Hematopoietic multipotent progenitor cell treated with erythropoietin and hydrocortisone succinate and interleukin-3 and kit ligand, for 6 days (in vitro differentiated cells): Measurements from ENCODE around the gene HSD11B2.

Source experiments
- DNase-seq: peaks from one replicate; pipeline ENCODE4 v3.0.0-alpha.2; 2015

The HSD11B2 gene

GRCh38 chr16:67415872-67416793 is 14.8 kb upstream of the HSD11B2 start, which contains the start of gene ZDHHC1:
Gene ZDHHC1, minus strand, starts transcription at chr16:67416477. Its CDS starts 8,702 bp downstream, at chr16:67407775.
- DNase-seq, result peak; percentile 55

- DNase-seq, result peak; percentile 47
These were observed 13.4 kb upstream of the HSD11B2 start for GRCh38 chr16:67417333-67418061.

DNA sequence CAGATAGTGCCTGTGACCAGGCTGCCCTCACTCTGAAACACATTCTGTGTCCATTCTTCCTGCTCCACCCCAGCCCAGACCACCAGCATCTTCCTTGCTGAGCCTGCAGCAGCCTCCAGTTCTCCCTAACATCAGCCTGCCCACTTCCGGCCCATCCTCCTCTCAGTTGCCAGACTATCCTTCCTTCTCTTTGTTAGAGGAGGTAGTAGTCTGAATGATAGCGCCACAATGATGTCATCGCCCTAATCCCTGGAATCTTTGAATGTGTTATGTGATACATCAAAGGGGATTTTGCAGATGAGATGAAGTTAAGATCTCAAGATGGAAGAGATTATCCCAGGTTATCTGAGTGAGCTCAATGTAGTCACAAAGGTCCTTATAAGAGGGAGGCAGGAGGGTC is 11.4 kb upstream of the HSD11B2 start:
- DNase-seq, result no peak

DNA sequence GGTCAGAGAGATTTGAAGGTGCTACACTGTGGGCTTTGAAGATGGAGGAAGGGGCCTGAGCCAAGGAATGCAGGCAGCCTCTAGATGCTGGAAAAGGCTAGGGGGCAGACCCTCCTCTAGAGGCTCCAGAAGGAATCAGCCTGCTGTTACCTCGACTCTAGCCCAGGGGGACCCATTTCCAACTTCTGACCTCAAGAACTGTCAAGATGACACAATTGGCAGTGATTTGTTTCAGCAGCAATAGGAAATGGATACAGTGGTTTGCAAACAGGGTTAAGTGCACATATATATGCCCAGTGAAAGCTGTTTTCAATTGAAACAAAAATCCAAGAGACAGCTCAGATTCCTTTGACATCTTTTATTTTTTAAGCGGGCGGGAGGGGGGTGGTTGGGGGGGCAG is 11.0 kb upstream of the HSD11B2 start:
- DNase-seq, result no peak

GRCh38 chr16:67421030-67421429 is 9.9 kb upstream of the HSD11B2 start:
- no peak for DNase-seq

DNA sequence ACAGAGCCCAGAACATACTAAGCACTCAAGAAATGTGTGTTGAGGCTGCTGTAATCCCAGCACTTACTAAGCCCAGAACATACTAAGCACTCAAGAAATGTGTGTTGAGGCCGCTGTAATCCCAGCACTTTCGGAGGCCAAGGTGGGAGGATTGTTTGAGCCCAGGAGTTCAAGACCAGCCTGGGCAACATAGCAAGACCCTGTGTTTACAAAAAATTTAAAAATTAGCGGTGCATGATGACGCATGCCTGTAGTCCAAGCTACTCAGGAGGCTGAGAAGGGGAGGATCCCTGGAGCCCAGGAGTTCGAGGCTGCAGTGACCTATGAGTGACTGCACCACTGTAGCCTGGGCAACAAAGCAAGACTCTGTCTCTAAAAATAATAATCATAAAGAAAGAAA is 7.9 kb upstream of the HSD11B2 start:
- no peak for DNase-seq

GRCh38 chr16:67423611-67424260 is 7.2 kb upstream of the HSD11B2 start:
- no peak for DNase-seq

- DNase-seq, result no peak
These were observed 6.7 kb upstream of the HSD11B2 start for GRCh38 chr16:67424261-67424615.

DNA sequence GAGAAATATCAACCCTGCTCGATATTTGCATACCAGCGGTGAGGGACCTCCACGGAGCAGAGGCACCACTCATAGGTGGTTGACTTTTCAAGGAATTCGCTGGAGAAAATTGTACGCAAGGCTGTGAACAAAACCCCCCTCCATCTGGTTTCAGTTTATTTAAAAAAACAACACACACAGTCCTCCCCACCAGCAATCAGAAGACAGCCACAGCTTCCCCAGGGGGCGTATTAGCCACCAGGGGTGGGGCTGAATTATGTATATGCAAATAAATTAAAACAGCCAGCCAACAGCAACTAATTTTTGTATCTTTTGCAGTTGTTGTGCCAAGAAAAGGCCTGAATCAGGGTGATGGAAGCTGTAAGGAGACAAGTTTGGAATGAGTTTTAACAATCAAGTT is 5.9 kb upstream of the HSD11B2 start:
- DNase-seq, result no peak

DNA sequence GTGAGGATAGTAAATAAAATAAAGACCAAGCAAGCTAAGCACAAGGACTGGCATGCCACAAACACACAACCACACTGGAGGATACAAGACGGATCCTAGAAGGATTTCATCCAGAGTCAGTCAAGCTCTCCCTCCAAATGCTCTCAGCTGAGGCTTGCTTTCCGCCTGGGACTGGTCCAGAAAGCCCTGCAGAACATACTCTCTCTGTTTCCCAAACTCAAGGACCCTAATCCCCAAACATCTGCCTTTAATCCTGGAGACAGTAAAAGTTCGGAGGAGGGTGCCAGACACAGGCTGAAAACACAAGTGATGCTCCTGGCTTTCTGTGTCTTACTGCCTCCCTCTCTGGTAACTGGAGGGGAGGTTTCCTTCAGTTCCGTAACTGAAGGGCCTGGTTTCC is 5.3 kb upstream of the HSD11B2 start:
- DNase-seq, result no peak

- no peak for DNase-seq
These were observed 4.9 kb upstream of the HSD11B2 start for GRCh38 chr16:67426022-67426421.

- no peak for DNase-seq
These were observed 4.0 kb upstream of the HSD11B2 start for GRCh38 chr16:67426950-67427349.

GRCh38 chr16:67428146-67428731 is 2.7 kb upstream of the HSD11B2 start:
- DNase-seq, result peak; percentile 84

DNA sequence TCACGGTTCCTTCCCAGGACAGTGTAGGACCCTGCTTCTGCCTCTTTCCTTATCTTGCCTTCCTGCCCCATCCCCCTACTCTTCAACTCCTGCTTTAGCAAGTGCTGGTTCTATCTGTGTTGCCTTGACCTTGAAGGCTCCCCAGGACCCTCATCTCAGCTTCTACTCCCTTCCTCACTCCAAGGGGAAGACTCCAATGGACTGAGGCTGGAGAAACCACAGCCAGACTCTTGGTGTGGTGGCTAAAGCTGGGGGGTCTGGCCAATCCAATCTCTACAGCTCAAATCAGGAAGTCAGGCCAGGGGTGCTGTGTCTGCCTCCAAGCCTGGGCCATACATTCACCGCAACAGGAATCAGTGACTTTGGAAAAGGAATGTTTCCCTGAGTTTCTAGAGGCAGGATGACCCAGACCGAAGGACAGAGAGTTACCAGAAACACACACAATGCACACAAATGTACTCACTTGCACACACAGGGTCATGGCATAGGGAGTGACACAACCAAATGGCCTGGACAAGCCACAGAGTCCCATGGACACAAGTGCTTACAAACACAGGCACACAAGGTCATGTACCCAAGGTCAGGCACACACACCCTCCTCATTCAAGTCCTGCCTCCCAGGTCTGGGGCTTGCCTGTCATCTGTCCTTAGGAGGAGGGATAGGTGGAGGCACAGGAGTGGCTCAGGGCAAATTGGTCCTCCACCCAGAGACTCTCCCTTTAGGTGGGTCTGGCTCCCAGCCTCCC is 1.7 kb upstream of the HSD11B2 start:
- no peak for DNase-seq

- DNase-seq, result no peak
These were observed 970 bp upstream of the HSD11B2 start for GRCh38 chr16:67429799-67430503.

DNA sequence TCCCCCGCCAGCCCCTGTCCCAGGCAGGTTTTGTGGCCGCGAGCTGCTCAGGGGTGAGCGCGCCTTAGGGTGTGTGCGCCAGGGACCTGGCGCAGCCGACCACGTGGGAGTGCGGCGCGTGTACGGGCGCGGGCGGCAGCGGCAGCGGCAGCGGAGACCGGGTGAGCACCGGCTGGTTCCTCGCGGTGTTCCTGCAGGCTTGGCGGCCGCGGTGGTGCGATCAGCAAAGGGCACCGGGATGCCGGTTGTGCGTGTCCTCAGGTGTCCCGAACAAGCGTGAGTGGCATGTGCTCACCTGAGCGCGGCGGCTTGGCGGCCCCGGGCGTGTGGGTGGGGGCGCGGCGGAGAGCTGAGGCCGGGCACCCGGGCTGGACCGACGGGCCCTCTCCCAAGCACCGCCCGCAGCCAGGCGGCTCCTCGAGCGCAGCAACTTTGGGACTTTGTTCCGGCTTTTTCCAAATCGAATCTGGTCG is 381 bp upstream of the HSD11B2 start:
- peak; percentile 40 for DNase-seq

- no peak for DNase-seq
These were observed 1.0 kb downstream of the HSD11B2 start for GRCh38 chr16:67431775-67432505.

DNA sequence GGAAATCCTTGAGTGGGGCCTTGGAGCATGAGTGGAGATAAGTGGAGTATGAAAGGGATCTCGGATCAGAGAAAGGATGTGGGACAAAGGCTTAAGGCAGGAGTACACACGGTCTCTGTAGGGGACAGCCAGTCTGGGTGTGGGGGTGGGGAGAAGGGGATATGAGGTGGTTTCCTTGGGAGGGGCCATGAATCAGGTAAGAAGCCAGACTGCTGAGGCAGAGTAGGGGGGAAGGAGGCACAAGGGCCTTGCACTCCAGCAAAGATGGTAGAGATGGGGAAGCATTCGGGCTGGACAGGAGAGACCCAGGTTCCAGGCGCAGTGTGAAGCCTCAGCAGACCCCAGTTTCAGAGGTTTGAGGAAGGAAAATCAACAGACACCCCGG is 1.6 kb downstream of the HSD11B2 start:
- DNase-seq, result no peak

DNA sequence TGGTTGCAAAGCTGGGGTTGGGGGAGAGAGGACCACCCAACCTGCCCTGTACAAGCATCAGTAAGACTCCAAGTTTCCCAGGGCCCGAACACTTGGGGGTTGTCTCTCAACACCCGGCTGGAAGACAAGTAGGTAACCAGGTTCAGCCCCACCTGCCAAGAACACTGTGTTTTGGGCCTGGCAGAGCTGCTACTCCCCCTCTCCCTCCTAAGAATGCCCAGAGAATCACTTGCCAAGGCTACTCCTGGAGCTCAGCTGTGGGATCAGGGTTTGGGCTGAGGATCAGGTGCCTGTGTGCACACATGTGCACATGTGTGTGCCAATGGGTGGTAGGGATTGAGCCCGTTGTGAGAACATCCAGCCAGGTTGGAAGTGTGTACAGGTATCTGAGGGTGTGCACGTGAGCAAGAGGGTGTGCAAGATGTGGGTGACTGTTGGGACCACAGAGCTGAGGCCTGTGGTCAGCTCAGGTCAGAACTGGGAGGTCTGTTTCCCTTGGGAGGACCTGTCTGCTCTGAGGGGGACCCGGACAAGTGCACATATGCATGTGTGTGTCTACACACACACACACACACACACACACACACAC is 2.3 kb downstream of the HSD11B2 start:
- no peak for DNase-seq

DNA sequence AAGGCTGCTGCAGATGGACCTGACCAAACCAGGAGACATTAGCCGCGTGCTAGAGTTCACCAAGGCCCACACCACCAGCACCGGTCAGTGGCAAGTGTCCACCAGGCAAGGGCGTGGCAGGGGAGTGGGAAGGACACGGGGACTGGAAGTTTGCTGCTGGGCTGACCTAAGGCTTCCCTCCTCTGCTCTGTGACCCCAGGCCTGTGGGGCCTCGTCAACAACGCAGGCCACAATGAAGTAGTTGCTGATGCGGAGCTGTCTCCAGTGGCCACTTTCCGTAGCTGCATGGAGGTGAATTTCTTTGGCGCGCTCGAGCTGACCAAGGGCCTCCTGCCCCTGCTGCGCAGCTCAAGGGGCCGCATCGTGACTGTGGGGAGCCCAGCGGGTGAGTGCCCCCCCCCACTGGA is 4.8 kb downstream of the HSD11B2 start:
- no peak for DNase-seq
